DMS153 treated with DMSO at 0.1 percent for 48 hours (cell line): ENCODE data around the gene PGAP3.
"Not testable (repeated sequence)": the region's sequence is repeated elsewhere in the genome, so short reads cannot be mapped to it uniquely, and the experiment has no call there.

Source experiments
- DNase-seq: peaks from one replicate; lab custom pipeline; 2025; ENCODE audit not compliant: unreplicated experiment; lab: John Stamatoyannopoulos, UW

PGAP3 gene

DNA sequence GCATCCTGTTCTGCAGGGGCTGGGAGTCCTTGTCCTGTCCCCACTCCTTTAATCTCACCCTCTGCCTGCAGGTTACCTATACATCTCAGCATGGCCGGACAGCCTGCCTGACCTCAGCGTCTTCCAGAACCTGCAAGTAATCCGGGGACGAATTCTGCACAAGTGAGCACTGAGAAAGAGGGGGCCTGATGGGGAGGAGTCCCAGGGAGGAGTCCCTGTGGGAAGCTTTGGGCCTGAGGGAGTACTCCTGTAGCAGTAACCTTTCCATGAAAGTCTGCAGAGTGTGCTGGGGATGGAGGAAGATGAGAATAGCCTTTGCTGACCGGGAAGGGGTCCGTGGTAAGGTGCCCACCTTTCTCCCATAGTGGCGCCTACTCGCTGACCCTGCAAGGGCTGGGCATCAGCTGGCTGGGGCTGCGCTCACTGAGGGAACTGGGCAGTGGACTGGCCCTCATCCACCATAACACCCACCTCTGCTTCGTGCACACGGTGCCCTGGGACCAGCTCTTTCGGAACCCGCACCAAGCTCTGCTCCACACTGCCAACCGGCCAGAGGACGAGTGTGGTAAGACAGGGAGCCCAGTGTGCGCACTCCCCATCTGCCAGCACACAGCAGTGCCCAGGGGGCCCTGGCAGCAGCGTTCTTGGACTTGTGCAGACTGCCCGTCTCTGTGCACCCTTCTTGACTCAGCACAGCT, 27.7 kb upstream of the PGAP3 start:
- DNase-seq, result no peak

DNA sequence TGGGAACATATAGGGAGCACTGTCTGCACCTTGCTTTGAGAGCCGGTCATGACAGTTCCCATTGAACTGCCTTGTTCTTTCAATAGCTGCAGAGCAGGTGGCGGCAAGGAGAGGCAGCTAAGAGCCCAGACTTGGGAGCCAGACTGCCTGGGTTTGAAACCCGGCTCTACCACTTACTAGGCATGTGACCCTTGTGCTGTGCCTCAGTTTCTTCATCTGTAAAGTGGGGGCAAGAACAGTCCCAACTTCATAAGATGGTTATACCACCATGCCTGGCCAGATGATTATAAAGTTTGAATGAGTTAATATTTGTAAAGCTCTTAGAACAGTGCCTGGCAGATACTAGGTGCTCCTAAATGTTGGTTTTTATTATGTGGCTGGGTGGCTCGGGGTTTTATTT, 26.4 kb upstream of the PGAP3 start:
- DNase-seq, result no peak

DNA sequence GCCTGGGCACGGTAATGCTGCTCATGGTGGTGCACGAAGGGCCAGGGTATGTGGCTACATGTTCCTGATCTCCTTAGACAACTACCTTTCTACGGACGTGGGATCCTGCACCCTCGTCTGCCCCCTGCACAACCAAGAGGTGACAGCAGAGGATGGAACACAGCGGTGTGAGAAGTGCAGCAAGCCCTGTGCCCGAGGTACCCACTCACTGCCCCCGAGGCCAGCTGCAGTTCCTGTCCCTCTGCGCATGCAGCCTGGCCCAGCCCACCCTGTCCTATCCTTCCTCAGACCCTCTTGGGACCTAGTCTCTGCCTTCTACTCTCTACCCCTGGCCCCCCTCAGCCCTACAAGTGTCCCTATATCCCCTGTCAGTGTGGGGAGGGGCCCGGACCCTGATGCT, 24.0 kb upstream of the PGAP3 start:
- DNase-seq, result no peak

DNA sequence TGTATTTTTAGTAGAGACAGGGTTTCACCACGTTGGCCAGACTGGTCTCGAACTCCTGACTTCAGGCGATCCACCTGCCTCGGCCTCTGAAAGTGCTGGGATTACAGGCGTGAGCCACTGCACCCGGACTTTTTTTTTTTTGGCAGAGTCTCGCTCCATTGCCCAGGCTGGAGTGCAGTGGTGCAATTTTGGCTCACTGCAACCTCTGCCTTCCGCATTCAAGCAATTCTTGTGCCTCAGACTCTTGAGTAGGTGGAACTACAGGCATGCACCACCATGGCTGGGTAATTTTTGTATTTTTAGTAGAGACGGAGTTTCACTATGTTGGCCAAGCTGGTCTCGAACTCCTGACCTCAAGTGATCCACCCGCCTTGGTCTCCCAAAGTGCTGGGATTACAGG, 23.2 kb upstream of the PGAP3 start:
- DNase-seq, result not testable (repeated sequence)

DNA sequence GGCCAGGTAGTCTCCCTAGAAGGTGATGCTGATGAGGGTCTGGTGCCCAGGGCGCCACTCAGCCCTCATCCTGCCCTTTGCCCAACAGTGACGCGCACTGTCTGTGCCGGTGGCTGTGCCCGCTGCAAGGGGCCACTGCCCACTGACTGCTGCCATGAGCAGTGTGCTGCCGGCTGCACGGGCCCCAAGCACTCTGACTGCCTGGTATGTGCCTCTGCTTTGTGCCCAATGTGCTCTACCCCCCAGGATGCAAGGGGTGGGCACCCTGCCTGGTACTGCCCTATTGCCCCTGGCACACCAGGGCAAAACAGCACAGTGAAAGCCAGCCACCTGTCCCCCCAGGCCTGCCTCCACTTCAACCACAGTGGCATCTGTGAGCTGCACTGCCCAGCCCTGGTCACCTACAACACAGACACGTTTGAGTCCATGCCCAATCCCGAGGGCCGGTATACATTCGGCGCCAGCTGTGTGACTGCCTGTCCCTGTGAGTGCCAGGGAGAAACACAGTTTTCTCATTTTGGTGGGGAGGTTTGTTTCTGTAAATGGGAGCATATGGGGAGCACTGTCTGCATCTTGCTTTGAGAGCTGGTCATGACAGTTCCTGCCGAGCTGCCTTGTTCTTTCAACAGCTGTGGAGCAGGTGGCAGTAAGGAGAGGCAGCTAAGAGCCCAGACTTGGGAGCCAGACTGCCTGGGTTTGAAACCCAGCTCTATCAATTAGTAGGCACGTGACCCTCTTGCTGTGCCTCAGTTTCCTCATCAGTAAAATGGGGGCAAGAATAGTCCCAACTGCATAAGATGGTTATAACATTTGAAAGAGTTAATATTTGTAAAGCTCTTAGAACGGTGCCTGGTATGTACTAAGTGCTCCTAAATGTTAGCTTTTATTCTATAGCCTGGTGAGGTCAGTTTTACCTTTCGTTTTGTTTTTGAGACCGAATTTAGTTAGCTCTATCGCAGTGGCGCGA, 22.4 kb upstream of the PGAP3 start:
- DNase-seq, result no peak

DNA sequence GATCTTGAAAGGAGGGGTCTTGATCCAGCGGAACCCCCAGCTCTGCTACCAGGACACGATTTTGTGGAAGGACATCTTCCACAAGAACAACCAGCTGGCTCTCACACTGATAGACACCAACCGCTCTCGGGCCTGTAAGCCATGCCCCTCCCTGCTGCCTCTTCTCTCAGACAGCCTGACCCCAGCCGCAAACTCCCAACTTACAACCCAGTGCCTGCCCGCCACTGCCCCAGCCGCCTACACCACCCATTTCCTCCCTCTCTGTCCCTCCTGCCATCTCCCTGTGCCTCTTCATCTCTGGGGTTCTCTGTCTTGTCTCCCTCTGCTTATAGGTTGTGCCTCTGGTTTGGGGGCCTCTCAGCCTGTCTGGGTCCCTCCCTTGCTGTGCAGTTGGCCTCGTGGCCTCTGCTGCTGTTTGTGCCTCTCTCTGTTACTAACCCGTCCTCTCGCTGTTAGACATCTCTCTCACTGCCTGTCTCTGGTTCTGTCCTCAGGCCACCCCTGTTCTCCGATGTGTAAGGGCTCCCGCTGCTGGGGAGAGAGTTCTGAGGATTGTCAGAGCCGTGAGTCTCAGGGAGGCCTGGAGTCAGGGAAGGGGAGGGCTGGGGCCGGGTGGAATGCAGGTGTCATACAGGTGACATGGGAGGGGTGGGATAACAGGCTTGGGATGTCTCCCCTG, 21.6 kb upstream of the PGAP3 start:
- no peak for DNase-seq

DNA sequence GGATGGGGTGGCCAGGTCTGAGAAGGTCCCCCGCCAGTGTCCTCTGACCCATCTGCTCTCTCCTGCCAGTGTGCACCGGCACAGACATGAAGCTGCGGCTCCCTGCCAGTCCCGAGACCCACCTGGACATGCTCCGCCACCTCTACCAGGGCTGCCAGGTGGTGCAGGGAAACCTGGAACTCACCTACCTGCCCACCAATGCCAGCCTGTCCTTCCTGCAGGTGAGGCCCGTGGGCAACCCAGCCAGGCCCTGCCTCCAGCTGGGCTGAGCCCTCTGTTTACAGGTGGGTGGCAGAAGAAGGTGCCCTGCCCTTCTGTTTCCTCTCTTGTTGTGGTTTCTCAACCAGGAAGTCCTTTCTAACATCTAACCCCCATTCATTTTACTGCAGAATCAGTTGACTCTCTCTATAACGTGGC, 19.1 kb upstream of the PGAP3 start:
- DNase-seq, result no peak

DNA sequence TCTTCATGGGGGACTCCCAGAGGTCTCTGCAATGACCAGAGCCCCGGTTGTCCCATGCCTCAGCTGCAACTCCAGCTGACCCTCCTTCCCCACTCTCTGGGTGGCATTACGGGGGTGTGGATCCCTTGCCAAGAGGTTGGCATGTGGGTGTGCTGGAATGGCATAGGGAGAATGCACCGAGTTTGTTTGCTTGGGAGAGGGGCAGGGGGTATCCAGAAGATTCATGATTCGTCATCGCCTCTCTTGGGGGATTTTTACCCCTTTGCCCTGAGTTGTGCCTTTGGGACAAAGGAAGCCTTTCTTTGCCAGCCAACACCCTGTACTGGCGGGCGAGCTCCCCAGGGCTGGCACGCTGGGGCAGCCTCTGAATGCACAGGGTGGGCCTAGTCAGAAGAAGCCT, 18.5 kb upstream of the PGAP3 start:
- DNase-seq, result no peak

DNA sequence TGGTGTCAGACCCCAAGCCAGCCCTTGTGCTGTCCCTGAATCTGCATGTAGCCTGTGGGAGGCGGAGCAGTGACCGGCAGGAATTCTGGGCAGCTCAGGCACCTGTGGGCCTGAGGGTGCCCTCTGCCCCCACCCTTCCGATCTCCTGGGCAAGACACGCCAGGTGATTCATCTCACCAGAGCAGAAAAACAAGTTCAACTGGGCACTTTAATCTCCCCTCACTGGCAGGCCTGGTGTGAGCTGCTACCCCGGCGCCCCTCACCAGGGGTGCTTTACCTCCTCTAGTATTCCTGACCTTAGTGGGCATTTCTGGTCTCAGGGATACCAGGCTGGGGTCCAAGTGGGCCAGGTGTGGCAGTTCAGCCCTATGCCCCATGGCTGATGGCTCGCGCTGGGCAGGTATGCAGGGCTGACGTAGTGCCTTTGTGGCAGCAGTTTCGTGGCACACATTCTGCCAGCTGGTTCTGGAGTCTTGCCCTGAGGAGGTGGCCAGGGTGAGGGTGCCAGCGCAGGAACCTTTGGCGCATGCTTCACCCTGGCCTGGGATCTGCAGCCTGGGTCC, 18.0 kb upstream of the PGAP3 start:
- no peak for DNase-seq

DNA sequence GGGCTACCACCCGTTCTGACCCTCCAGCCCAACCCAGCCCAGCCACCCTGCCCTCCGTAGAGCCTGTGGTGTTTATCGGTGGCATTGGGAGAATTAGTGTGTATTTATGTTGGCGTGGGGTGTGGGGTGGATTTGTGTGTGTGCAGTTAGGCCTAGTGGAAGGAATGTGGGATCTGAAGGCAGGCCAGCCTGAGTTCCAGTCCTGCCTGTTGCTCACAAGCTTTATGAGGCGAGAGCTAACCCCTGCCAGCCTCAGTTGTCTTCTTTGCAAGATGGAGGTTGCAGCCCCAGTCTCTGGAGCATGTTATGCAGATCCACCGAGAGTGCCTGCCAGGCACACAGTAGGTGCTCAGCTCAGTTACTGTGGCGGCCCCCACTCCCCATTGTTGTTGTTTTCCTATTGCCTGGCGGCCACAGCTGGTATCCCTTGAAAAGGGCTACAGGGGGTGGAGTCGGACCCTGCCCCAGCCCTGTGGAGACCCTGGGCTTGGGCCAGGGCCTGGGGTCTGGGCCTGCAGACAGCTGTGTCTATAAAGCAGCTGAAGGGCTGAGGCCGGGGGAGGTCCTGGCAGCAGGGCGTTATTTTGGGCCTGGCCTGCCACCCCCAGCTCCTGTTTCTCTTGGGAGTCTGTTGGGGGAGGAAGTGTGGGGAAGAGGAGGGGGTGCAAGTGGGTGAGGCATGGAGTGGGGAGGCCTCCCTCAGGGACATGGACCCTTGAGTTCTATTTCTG, 17.1 kb upstream of the PGAP3 start:
- no peak for DNase-seq

DNA sequence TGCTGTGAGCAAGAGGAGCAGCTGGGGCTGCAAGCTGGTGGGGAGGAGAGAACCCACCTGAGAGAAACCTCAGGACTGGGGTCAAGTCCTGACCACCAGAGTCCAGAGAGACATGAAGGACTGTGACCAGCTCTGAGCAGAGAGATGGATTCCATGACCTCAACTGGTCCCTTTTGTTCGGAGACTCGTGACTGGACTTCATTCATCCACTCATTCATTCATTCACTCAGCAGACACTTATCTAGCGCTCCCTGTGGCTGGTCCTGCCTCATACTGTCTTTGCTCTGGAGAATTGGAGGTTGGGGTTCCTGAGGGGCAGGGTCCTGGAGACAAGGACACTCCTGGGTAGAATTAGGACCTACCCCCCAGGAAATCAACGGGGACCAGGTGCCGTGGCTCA, 16.1 kb upstream of the PGAP3 start:
- DNase-seq, result no peak

DNA sequence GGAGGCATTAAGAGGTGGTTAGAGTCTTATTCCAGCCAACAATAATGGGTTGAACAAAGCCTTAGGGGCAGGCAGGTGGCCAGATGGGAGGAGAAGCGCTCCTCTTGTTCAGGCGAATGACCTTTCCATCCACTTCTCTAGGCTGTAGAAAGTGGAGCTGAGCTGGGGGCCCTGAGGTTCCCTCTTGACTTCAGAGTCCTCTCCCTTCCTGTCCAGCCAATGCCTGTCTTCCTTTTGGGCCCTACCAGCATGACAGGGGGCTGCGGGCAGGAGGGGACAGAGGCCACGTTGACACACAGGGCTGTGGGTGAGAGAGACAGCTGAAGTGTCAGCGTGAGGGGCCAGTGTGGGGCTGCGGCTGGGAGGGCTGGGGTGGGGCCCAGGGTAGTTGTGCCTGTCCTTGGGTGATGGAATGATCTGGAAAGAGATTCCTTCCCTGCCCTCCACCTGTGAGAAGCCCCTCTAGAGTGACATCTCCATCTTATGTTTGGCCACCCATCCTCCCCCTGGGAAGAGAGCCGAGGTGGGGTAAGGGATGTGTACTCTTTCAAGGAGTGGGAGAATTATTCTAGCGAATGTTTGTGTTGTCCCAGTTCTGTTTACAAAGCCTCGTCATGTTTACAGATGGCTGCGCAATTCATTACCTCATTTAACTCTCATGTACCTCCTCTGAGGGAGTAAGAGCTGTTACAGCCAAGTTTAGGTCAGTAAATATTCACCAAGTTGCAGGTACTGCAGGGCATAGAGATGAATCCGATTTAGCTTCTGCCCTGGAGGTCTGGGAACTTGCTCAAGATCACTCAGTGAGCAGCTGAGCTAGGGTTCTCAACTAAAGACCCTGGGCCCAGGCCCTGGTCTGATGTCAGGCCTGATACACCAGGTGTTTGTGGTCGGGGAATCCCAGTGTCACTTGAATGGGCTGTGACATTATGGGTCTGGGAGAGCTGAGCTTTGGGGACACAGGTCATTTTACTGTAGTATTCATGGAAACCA, 15.3 kb upstream of the PGAP3 start:
- no peak for DNase-seq

DNA sequence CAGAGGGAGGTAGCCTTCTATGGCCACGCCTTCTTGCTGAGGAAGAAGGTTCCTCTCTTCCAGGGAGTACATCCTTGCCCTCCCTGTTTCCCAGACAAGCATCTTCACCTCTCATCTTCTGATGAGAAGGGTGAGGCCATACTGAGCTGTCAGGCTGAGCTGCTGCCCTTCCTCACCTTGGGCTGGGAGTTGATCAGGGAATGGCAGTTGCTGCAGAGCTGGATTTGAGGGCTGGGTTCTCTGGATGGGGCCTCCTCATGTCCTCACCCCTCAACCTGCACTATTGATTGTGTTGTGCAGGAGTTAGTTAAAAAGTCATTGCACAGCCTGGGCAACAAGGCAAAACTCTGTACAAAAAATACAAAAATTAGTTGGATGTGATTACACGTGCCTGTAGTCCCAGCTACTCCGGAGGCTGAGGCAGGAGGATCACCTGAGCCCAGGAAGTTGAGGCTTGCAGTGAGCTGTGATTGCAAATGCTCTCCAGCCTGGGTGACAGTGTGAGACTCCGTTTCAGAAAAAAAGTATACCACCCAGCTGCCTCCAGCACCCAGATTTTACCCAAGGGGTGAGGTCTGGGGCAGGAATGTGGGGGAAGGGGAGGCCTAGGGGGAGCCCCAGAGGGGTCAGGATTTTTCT, 14.0 kb upstream of the PGAP3 start:
- no peak for DNase-seq

DNA sequence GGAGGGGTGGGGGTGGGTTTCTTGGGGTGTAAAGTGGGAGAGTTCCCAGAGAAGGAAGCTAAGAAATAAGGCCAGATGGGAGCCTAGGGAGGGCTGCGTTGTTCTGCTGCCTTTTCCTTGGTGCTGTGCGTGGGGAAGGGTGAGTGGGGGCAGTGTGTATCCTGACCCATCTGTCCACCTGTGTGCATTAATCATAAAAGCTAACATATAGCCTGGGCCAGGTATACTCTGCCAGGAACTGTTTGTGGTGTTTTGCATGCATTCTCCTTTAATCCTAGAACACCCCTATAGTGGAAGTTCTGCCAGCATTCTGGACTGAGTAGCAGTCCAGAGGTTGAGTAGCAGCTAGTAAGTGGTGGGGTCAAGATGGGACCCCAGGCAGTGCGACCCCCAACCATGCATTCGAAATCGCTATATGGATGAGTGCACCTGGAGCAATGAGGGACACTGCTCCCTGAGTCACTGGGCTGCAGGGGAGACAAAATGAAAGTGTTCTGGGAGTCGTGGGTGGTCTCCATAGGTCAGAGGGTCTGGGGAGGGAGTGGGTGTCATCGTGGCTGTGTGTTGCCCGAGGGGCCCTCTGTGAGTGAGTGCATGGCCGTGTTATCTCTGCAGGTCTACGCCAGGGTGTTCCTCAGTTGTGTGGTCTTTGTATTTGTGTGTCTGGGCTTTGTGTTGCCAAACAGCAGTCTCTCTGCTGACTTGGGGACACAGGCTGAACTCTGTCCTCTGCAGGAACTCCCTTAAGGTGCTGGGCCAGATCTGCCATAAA, 13.3 kb upstream of the PGAP3 start:
- no peak for DNase-seq

DNA sequence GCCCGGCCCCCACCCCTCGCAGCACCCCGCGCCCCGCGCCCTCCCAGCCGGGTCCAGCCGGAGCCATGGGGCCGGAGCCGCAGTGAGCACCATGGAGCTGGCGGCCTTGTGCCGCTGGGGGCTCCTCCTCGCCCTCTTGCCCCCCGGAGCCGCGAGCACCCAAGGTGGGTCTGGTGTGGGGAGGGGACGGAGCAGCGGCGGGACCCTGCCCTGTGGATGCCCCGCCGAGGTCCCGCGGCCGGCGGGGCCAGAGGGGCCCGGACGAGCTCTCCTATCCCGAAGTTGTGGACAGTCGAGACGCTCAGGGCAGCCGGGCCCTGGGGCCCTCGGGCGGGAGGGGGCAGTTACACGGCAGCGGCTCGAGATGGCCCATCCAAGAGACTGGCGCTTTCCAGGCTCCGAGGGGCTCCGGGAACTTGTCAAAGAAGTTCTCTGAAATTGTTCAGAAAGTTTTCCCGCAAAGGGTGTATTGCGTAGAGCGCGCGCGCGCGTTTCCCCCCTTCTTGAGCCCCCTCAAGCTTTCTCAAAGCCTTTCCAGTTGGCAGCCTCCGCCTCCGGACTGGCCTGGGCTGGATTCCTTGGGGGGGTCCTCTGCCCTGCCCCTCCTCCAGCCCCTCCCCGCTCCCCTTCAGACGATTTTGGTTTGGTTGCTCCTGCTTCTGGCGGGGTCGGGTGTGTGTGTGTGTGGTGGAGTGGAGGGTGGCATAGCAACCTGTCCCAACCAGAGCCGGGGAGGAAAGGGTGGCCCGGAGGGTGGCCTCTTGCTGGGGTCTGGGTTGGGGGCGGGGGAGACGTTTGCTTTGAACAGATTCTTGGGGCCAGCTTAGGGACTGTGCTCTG, 12.5 kb upstream of the PGAP3 start:
- no peak for DNase-seq

DNA sequence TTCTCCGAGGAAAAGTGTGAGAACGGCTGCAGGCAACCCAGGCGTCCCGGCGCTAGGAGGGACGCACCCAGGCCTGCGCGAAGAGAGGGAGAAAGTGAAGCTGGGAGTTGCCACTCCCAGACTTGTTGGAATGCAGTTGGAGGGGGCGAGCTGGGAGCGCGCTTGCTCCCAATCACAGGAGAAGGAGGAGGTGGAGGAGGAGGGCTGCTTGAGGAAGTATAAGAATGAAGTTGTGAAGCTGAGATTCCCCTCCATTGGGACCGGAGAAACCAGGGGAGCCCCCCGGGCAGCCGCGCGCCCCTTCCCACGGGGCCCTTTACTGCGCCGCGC, 11.9 kb upstream of the PGAP3 start, which contains the start of gene ERBB2:
Gene ERBB2, plus strand, starts transcription at position 247 of the 330 bp plus-strand sequence. CDS start 175 bp downstream, outside the sequence.
- DNase-seq, result no peak

DNA sequence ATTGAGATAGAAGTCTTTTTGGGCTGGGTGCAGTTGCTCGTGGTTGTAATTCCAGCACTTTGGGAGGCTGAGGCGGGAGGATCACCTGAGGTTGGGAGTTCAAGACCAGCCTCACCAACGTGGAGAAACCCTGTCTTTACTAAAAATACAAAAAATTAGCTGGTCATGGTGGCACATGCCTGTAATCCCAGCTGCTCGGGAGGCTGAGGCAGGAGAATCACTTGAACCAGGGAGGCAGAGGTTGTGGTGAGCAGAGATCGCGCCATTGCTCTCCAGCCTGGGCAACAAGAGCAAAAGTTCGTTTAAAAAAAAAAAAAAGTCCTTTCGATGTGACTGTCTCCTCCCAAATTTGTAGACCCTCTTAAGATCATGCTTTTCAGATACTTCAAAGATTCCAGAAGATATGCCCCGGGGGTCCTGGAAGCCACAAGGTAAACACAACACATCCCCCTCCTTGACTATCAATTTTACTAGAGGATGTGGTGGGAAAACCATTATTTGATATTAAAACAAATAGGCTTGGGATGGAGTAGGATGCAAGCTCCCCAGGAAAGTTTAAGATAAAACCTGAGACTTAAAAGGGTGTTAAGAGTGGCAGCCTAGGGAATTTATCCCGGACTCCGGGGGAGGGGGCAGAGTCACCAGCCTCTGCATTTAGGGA, 11.4 kb upstream of the PGAP3 start:
- DNase-seq, result not testable (repeated sequence)
